ENCODE data around the gene OAS3.

The OAS3 gene

DNA sequence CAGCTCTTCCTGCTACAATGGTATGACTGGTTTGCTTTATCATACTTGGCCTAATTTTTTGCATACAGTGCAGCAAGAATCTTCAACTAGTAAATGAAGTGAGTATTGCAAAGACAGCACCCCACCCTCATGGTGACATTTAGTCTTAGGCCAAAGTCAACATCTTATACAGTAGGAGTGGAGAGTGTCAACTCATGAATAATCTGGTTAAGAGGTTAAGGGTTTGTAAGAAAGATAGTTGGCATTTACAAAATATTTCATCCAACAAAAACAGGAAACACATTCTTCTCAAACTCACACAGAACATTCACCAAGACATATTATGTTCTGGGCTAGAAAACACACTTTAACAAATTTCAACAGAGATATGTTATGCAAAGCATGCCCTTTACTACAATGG is 33.7 kb upstream of the OAS3 start:
- TF ChIP-seq, protein P1, sequence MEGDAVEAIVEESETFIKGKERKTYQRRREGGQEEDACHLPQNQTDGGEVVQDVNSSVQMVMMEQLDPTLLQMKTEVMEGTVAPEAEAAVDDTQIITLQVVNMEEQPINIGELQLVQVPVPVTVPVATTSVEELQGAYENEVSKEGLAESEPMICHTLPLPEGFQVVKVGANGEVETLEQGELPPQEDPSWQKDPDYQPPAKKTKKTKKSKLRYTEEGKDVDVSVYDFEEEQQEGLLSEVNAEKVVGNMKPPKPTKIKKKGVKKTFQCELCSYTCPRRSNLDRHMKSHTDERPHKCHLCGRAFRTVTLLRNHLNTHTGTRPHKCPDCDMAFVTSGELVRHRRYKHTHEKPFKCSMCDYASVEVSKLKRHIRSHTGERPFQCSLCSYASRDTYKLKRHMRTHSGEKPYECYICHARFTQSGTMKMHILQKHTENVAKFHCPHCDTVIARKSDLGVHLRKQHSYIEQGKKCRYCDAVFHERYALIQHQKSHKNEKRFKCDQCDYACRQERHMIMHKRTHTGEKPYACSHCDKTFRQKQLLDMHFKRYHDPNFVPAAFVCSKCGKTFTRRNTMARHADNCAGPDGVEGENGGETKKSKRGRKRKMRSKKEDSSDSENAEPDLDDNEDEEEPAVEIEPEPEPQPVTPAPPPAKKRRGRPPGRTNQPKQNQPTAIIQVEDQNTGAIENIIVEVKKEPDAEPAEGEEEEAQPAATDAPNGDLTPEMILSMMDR (conservative IDR thresholded peaks at IDR 0.05; ENCODE audit: low read depth, low read length) = no peak
- H3K36me3 ChIP-seq (ENCODE audit: insufficient read depth) = no peaks in the 10 kb centered on the region
- no peak overlapping the region for H3K4me3 ChIP-seq (IDR thresholded peaks at IDR 0.05; ENCODE audit: insufficient read depth, low read depth, low read length)
- no peak overlapping the region for H3K27ac ChIP-seq
- H3K27me3 ChIP-seq (ENCODE audit: insufficient read depth, low read depth) = no peaks in the 10 kb centered on the region
- H3K79me2 ChIP-seq (ENCODE audit: insufficient read depth, low read depth) = no peaks in the 10 kb centered on the region
- H2AFZ ChIP-seq (ENCODE audit: low read depth) = no peak overlapping the region
- H4K20me1 ChIP-seq (ENCODE audit: insufficient read depth) = no peaks in the 10 kb centered on the region
- peaks cover 31% of the 10 kb centered on the region for H3K4me1 ChIP-seq (ENCODE audit: low read depth, poor library complexity, severe bottlenecking)
- no peak overlapping the region for H3K9ac ChIP-seq
- H3K4me2 ChIP-seq = no peak overlapping the region

DNA sequence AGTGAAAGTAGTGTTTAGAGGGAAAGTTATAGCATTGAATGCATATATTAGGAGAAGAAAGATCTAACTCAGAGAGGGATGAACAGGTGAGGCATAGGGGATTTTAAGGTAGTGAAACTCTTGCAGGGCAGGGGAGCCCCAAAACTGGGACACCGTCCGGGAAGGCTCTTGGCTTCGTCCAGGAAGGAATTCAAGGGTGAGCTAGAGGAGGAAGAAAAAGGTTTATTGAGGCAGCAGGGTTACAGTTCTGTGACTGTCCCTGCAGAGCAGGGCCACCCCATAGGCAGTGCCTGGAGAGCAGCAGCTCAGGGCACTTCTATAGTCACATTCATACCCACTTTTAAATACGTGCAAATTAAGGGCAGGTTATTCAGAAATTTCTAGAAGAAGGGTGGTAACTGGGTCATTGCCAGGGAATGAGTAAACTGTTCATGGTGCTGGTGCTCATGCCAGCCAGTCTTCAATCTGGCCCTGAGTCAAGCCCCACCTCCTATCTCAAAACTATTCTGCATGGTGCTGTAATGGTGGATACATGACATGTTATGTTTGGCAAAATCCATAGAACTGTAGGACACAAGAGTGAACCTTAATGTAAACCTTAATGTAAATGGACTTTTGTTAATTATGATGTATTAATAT is 32.7 kb upstream of the OAS3 start:
- H2AFZ ChIP-seq (ENCODE audit: low read depth) = no peak overlapping the region
- no peak overlapping the region for H3K4me2 ChIP-seq
- no peaks in the 10 kb centered on the region for H4K20me1 ChIP-seq (ENCODE audit: insufficient read depth)
- no peak overlapping the region for H3K4me3 ChIP-seq (IDR thresholded peaks at IDR 0.05; ENCODE audit: insufficient read depth, low read depth, low read length)
- no peaks in the 10 kb centered on the region for H3K79me2 ChIP-seq (ENCODE audit: insufficient read depth, low read depth)
- no peak overlapping the region for H3K27ac ChIP-seq
- no peaks in the 10 kb centered on the region for H3K36me3 ChIP-seq (ENCODE audit: insufficient read depth)
- H3K9ac ChIP-seq = no peak overlapping the region
- H3K27me3 ChIP-seq (ENCODE audit: insufficient read depth, low read depth) = no peaks in the 10 kb centered on the region
- TF ChIP-seq, protein P1 (conservative IDR thresholded peaks at IDR 0.05; ENCODE audit: low read depth, low read length) = no peak
- peaks cover 28% of the 10 kb centered on the region for H3K4me1 ChIP-seq (ENCODE audit: low read depth, poor library complexity, severe bottlenecking)

DNA sequence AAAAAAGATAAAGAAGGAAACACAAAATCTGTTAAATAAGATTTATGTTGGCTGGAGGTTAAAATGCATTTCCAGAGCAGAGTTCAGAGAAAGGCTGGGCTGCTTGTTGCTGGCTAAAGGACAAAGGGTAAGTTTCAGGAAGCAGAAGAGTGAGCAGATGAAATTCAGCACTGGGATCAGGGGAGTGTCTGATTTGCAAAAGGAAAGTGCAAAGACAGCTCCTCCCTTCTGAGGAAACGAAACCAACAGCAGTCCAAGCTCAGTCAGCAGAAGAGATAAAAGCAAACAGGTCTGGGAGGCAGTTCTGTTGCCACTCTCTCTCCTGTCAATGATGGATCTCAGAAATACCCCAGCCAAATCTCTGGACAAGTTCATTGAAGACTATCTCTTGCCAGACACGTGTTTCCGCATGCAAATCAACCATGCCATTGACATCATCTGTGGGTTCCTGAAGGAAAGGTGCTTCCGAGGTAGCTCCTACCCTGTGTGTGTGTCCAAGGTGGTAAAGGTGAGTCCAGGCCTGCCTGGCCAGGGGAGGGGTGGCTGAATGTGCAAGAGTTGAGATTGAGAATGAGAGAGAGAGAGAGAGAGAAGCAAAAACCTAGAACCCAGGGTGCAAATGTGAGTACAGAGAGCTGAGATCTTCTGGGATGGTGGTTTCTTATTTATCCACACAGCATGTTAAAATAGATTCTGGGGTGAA is 31.4 kb upstream of the OAS3 start, which contains the start of gene OAS1:
OAS1 (plus strand) TSS at position 251 of the 703 bp plus-strand sequence; CDS start at position 329, 78 bp downstream.
- TF ChIP-seq, protein P1 (conservative IDR thresholded peaks at IDR 0.05; ENCODE audit: low read depth, low read length) = no peak
- no peaks in the 10 kb centered on the region for H4K20me1 ChIP-seq (ENCODE audit: insufficient read depth)
- peak within 1 kb of the TSS; percentile 66 for H3K9ac ChIP-seq
- no peaks in the 10 kb centered on the region for H3K27me3 ChIP-seq (ENCODE audit: insufficient read depth, low read depth)
- H3K36me3 ChIP-seq (ENCODE audit: insufficient read depth) = no peaks in the 10 kb centered on the region
- H3K4me2 ChIP-seq = peak within 1 kb of the TSS; percentile 77
- H3K79me2 ChIP-seq (ENCODE audit: insufficient read depth, low read depth) = no peaks in the 10 kb centered on the region
- H3K4me1 ChIP-seq (ENCODE audit: low read depth, poor library complexity, severe bottlenecking) = peaks cover 20% of the 10 kb centered on the region
- H3K4me3 ChIP-seq (IDR thresholded peaks at IDR 0.05; ENCODE audit: insufficient read depth, low read depth, low read length) = no peak within 1 kb of the TSS
- peak within 1 kb of the TSS; percentile 72 for H3K27ac ChIP-seq
- peak within 1 kb of the TSS; percentile 81 for H2AFZ ChIP-seq (ENCODE audit: low read depth)

DNA sequence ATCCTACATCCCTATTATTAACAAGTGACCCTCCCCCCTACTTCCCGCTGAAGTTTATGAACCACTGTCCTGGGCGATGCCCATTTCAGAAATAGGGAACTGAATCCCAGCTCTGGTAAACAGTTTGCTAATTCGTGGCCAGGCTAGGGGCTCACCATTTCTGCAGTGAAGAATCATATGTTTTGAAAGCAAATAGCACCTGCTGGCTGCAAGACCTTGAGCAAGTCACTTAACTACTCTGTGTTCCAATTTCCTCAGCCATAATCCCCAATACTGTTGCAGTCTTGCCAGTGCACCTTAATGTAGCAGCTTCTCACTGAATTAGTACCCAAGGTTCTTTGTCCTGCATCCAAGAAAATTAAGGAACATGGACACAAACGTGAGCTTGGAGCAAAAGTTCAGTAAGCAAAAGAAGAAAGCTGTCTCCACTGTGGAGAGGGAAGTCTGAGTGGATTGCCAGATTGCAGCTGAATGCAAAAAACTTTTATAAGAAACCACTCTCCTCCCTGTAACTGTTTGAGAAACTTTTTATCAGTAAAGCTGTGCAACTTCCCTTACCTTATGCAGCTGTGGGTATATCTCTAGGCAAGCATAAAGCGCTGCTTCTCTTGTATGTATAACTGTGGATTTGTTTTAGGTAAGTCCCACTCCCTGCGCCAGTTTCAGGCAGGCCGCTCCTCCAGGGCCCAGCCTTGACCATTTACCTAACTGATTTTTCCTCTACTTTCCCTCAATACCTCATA is 30.7 kb upstream of the OAS3 start:
- H3K4me2 ChIP-seq = peak overlapping the region; percentile 77
- H3K4me3 ChIP-seq (IDR thresholded peaks at IDR 0.05; ENCODE audit: insufficient read depth, low read depth, low read length) = no peak overlapping the region
- H2AFZ ChIP-seq (ENCODE audit: low read depth) = peak overlapping the region; percentile 81
- peaks cover 20% of the 10 kb centered on the region for H3K4me1 ChIP-seq (ENCODE audit: low read depth, poor library complexity, severe bottlenecking)
- TF ChIP-seq, protein P1 (conservative IDR thresholded peaks at IDR 0.05; ENCODE audit: low read depth, low read length) = no peak
- no peaks in the 10 kb centered on the region for H3K79me2 ChIP-seq (ENCODE audit: insufficient read depth, low read depth)
- peak overlapping the region; percentile 72 for H3K27ac ChIP-seq
- no peaks in the 10 kb centered on the region for H3K27me3 ChIP-seq (ENCODE audit: insufficient read depth, low read depth)
- no peaks in the 10 kb centered on the region for H3K36me3 ChIP-seq (ENCODE audit: insufficient read depth)
- no peaks in the 10 kb centered on the region for H4K20me1 ChIP-seq (ENCODE audit: insufficient read depth)
- peak overlapping the region; percentile 66; the same call in 1 of the 2 replicates for H3K9ac ChIP-seq

Data from KMS-11 (cell line).